Right ventricle myocardium inferior (tissue), 1 donor: Measurements from ENCODE around the gene PACS2. TPM values are rescaled to one million over a fixed set of nuclear protein-coding genes. Genes with fewer than 3 reads are reported as not detected.

Experiments used
- ATAC-seq: fragments of 200-7000 bp; cut with Tn5 transposase; one replicate; pipeline ENCODE4 v1.9.1; 2020; ENCODE audit warnings: mild to moderate bottlenecking, moderate library complexity
- DNase-seq: peaks from one replicate; pipeline ENCODE4 v3.0.0; 2021; ENCODE audit errors: missing footprints
- intact Hi-C: fragments of 100-400 bp; cut with DNase I; formaldehyde crosslinking; loops from one replicate; pipeline ENCODE4 v1.11.0; 2022
- total RNA-seq: library from RNA; stranded (reverse); fragmentation: NEBNext Ultra II Directional; extraction: Animal tissue kit (Norgen Biotek cat#: 25700); gene quantifications from one replicate; pipeline ENCODE4 v1.2.1, GENCODE V29; 2021
- donor health status: DM: no; HTN: yes; CAD: no; lungs with severe emphysema.

The PACS2 gene
- total RNA-seq, 1 donor from 2014 or later, result 69.1 TPM

GRCh38 chr14:105376521-105377440, 62.2 kb downstream of the PACS2 start:
- intact Hi-C loops, result no loop called here
- DNase-seq (no peak), ATAC-seq (peak; percentile 9)

GRCh38 chr14:105377555-105378182, 63.1 kb downstream of the PACS2 start:
- ATAC-seq (no peak), DNase-seq (peak; percentile 53)
- intact Hi-C loops, result no loop called here

DNA sequence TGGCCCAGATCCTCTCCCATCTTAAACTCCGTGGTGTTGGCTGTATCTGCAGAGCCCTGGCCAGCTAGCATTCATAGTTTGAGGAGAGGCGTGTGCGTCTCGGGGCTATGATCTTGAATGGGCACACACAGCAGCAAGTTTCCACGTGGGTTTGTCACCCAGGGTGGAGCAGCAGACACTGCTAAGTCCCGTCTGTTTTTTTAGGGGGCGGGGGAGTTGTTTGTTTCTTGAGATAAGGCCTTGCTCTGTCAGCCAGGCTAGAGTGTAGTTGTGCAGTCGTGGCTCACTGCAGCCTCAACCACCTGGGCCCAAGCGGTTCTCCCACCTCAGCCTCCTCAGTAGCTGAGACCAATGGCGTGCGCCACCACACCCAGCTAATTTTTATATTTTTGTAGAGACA, 63.7 kb downstream of the PACS2 start:
- ATAC-seq (no peak), DNase-seq (no peak)
- intact Hi-C loops, result no loop called here

DNA sequence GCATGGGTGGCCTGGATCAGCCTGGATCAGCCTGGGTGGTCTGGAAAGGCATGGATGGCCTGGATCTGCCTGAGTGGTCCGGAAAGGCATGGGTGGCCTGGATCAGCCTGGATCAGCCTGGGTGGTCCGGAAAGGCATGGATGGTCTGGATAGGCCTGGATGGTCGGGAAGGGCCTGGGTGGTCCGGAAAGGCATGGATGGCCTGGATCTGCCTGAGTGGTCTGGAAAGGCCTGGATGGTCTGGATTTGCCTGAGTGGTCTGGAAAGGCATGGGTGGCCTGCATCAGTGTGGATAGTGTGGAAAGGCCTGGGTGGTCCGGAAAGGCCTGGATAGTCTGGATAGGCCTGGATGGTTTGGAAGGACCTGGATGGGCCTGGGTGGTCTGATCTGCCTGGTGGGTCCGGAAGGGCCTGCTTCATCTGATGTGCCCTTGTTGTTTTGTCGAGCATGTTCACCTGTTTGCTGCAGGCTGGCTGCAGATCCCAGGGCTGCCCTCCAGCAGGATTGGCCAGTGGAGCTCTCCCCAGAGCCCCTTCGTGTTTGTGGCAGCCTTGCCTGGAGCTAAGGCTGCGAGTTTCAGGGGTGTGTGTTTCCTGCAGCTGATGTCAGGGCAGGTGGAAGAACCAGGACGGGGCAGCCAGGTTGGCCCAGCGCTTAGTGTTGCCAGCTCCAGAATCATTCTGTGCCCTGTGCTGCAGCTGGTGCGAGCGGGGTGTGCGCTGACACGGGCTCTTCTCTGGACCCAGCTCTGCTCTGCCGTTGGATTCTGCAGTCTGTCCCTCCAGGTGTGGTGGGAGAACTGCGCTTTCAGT, 64.5 kb downstream of the PACS2 start:
- ATAC-seq, result no peak
- intact Hi-C loops, result no loop called here
- DNase-seq, result peak; percentile 44

GRCh38 chr14:105379946-105380345, 65.4 kb downstream of the PACS2 start:
- DNase-seq, result peak; percentile 56
- intact Hi-C loops, result no loop called here

DNA sequence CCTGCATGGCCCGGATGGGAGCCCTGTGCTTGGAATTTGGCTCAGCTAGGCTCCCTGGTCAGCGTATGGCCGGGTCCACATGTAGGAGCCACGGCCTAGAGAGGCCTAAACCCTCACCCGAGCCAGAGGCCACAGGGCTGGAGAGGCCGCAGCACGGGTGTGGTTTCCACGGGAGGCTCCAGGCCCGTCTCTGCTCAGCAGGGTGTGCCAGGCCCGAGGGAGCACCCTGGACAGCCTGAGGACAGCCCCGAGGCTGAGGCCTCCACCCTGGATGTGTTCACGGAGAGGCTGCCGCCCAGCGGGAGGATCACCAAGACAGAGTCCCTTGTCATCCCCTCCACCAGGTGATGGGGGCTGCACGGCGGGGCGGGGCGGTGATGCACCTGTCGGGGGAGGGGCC, 66.2 kb downstream of the PACS2 start:
- peak; percentile 57 for DNase-seq
- no peak for ATAC-seq
- intact Hi-C loops, result no loop called here

More at GRCh38 chr14:105379946-105380345, 65.4 kb downstream of the PACS2 start:
- no peak for ATAC-seq

DNA sequence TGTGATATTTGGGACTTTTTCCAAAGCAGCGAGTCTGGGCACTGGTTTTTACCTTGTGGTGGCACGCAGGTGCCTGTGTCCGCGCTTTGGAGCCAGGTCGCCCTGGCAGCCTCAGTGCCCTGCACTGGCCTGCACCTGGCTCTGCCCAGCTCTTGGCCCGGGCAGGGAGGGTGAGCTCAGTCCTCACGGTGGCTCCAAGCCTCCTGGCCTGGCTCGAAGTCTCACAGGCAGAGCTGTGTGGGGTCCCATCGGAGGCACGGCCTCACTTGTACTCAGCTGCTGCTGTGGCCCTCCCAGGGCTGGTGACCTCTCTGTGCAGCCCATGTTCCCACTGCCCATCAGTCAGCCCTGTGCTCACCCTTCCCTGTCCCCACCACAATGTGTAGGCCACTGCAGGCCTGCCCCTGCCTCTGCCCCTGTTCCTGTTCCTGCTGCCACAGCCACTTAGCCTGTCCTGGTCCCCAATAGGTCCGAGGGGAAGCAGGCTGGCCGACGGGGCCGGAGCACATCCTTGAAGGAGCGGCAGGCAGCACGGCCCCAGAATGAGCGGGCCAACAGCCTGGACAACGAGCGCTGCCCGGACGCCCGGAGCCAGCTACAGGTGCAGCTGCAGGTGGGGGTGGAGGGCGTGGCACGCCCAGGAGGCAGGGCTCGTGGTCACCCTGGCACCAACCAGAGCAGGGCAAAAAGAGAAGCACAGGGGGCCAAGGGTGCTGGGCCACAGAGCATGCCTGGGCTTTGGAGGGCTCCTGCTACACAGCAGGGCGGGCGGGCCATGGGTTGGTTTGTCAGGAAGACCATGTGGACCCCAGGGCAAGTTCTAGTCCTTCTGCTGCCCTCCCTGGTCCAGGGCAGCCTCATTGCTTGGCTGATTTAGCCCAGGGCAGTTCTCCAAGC, 67.1 kb downstream of the PACS2 start:
- intact Hi-C loops, result no loop called here
- peak; percentile 42 for DNase-seq
- no peak for ATAC-seq

GRCh38 chr14:105382343-105383082, 68.0 kb downstream of the PACS2 start:
- DNase-seq, result peak; percentile 65
- no peak for ATAC-seq

DNA sequence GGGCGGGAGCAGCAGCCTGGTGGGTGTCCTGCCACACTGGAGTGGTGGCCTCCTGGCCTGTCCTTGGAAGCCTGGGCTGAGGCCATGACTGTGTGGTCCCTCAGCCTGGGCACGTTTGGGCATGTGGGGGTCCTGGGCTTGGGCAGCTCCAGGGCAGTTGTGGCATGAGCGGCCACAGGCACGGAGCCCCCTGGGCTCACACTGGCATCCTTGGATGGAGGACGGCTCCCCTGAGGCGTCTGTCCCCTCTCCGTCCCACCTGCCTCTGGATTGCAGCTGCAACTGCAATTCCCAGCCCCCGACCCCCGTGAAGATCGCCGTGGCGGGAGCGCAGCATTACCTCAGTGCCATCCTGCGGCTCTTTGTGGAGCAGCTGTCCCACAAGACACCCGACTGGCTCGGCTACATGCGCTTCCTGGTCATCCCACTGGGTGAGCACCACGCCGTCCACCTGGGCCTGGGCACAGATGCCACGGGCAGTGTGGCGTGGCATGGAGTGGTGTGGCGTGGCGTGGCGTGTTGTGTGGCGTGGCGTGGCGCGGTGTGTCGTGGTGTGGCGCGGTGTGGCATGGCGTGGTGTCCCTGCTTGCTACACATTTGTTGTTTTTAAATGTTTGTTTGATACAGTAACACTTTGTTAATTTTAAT, 68.7 kb downstream of the PACS2 start:
- ATAC-seq (no peak), DNase-seq (peak; percentile 60)

More at GRCh38 chr14:105382343-105383082, 68.0 kb downstream of the PACS2 start:
- intact Hi-C loops, result no loop called here

DNA sequence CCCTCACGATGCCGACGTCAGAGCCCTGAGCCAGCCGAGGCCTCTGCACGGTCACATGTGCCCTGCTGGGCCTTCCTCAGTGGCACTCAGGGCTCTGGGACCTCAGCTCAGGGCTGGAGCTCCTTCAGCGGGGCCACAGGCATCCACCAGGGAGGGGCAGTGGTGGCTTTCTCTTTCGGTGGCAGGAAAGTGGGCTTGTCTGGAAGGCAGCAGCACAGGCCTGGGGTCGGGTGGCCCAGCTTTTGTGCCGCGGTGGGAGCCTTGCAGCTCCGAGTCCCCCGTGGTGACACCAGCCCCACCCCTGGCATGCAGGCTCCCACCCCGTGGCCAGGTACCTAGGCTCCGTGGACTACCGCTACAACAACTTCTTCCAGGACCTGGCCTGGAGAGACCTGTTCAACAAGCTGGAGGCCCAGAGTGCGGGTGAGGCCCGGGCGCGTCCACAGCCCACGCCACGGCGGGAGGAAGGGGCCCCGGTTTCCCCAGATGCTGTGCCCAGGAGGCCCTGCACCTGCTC, 69.6 kb downstream of the PACS2 start:
- intact Hi-C loops, result no loop called here
- no peak for ATAC-seq

More for the DNA sequence above, 68.7 kb downstream of the PACS2 start:
- intact Hi-C loops, result no loop called here

GRCh38 chr14:105384605-105385321, 70.2 kb downstream of the PACS2 start:
- ATAC-seq (no peak), DNase-seq (peak; percentile 47)
- intact Hi-C loops, result no loop called here

More for the DNA sequence above, 69.6 kb downstream of the PACS2 start:
- DNase-seq, result peak; percentile 34

GRCh38 chr14:105385322-105385637, 70.7 kb downstream of the PACS2 start:
- intact Hi-C loops, result no loop called here
- DNase-seq, result no peak
- ATAC-seq, result no peak

DNA sequence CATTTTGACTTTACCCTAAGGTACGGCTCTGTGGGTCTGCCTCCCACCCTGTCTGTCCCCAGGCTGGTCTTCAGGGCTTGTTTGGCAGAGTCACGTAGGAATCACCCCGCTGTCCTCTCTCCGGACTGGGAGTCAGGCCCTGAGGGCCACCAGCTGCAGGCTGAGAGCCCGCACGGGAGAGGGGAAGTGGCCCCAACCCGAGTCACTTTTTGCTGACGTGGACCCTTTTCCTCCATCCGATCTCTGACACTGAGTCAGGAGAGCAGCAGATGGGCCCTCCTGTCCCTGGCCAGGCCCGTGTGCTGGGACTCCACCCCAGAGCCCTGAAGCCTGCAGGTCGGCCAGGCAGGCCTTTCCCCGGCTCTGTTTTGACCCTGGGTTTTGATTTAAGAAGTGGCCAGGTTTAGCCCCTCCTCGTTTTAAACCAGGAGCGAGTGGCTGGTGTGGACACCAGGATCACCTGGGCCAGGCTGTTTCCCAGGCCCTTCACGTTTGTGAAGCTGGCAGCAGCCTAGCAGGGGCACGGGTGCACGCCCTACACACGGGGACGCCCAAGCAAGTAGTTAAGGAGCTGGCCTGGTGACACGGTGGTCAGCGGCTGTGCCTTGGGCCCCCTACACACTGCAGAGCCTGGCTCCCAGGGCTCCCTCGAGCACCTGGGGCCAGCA, 71.3 kb downstream of the PACS2 start:
- intact Hi-C loops, result no loop called here
- DNase-seq, result no peak
- ATAC-seq, result peak; percentile 17

DNA sequence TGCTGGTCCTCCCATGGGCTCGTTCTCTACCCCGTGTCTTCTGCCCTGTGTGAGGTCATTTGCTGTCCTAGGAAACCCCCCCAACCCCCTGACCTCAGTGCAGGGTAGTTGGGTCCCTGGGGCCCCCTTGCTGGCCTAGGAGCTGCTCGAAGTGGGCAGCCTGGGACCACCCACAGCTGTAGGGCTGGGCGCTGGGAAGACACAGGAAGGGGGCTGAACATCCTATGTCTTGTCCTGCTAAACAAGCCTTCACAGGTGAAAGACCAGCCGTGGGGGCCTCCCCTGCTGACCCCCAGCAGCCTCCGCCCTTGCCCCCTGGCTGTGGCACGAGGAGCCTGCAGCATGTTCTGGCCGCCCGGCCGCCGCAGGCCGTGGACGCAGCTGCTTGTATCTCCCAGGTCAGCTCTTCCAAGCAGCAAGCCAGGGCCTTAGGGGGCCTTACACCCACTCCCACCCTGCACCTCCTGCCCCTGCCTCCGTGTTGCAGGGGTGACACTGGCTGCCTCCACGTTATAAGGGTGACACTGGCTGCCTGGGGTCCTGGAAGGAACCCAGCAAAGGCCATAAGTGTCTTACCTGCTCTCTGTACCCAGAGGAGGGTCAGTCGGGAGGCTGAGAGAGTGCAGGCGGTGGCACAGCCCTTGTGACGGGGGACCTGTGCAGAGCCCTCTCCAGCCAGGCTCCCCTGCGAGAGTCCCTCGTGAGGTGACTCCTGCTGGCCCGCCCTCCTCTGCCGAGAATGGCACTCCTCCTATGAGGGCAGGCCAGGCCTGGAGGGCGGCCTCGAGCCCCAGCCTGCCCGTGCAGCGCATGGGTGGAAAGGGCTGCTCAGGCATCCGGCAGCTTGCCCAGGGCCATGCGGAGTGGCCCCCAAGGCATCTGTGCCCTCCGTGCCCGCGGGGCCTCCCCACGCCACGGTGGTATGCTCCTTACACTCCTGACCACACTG, 72.3 kb downstream of the PACS2 start:
- intact Hi-C loops, result no loop called here

GRCh38 chr14:105387530-105387922, 73.0 kb downstream of the PACS2 start:
- DNase-seq (peak; percentile 30), ATAC-seq (no peak)
- intact Hi-C loops, result no loop called here

More for the DNA sequence above, 72.3 kb downstream of the PACS2 start:
- ATAC-seq (no peak), DNase-seq (no peak)
